Keratinocyte (primary cell): ENCODE measurements around the gene NCS1. TPM values are rescaled to one million over a fixed set of nuclear protein-coding genes. Genes with fewer than 3 reads are reported as not detected.
A peak's percentile ranks its signal among the peaks of the same experiment; 100 is the strongest.

ENCODE experiments used
- DNase-seq: peaks from one replicate; pipeline ENCODE4 v3.0.0-alpha.2; 2011; ENCODE audit warnings: low read depth, missing footprints, low spot score
- FAIRE-seq: peaks from 2 replicates; lab custom pipeline; 2011; peaks lifted over from hg19 to GRCh38; lab: Jason Lieb, UNC
- H2AFZ ChIP-seq: 2 replicates; pipeline ENCODE4 v1.6.0; 2012; ENCODE audit warnings: low read length, control low read depth, inconsistent platforms; ENCODE audit not compliant: control insufficient read depth
- H3K27ac ChIP-seq: 2 replicates; pipeline ENCODE4 v1.5.1; 2011; ENCODE audit warnings: low read length; ENCODE audit not compliant: control insufficient read depth, insufficient read depth
- H3K27me3 ChIP-seq: 3 replicates; pipeline ENCODE4 v1.6.0; 2011; ENCODE audit warnings: low read length; ENCODE audit not compliant: control insufficient read depth, insufficient read depth; ENCODE audit errors: extremely low read depth
- H3K36me3 ChIP-seq, 2 experiments: 2 replicates in 1 of 2; 3 replicates in 1 of 2; pipeline ENCODE4 v1.5.1; 2011; ENCODE audit warnings: low read length in 2 of 2, mild to moderate bottlenecking in 1 of 2; ENCODE audit not compliant: control insufficient read depth in 2 of 2, insufficient read depth in 2 of 2; ENCODE audit errors: extremely low read depth in 1 of 2
- H3K4me1 ChIP-seq: 3 replicates; pipeline ENCODE4 v1.5.1; 2011; ENCODE audit warnings: low read length; ENCODE audit not compliant: control insufficient read depth, insufficient read depth; ENCODE audit errors: extremely low read depth
- H3K4me2 ChIP-seq: 3 replicates; pipeline ENCODE4 v1.6.0; 2011; ENCODE audit warnings: low read depth, low read length; ENCODE audit not compliant: control insufficient read depth, insufficient read depth; ENCODE audit errors: extremely low read depth
- H3K4me3 ChIP-seq, 3 experiments: fragments of 200-600 bp in 1 of 3; sonication (generic) in 1 of 3; 2 replicates in 2 of 3; 3 replicates in 1 of 3; pipeline ENCODE4 v1.5.1; 2011 to 2016; ENCODE audit warnings: low read length in 3 of 3, mild to moderate bottlenecking in 3 of 3, control low read depth in 2 of 3, inconsistent platforms in 1 of 3, low read depth in 1 of 3, mixed read lengths in 1 of 3, mixed run types in 1 of 3, moderate library complexity in 1 of 3; ENCODE audit not compliant: control insufficient read depth in 2 of 3, insufficient read depth in 2 of 3; ENCODE audit errors: extremely low read depth in 1 of 3
- H3K79me2 ChIP-seq: 2 replicates; pipeline ENCODE4 v1.6.0; 2012; ENCODE audit warnings: low read length; ENCODE audit not compliant: control insufficient read depth, insufficient read depth
- H3K9ac ChIP-seq: 3 replicates; pipeline ENCODE4 v1.6.0; 2011; ENCODE audit warnings: low read length; ENCODE audit not compliant: control insufficient read depth, insufficient read depth; ENCODE audit errors: extremely low read depth
- H3K9me1 ChIP-seq: 3 replicates; pipeline ENCODE4 v1.6.0; 2011; ENCODE audit warnings: low read length; ENCODE audit not compliant: control insufficient read depth, insufficient read depth; ENCODE audit errors: extremely low read depth
- H3K9me3 ChIP-seq: 2 replicates; pipeline ENCODE4 v1.5.1; 2012; ENCODE audit warnings: low read depth, low read length; ENCODE audit not compliant: control insufficient read depth
- H4K20me1 ChIP-seq: 3 replicates; pipeline ENCODE4 v1.6.0; 2011; ENCODE audit warnings: low read length; ENCODE audit not compliant: control insufficient read depth, insufficient read depth; ENCODE audit errors: extremely low read depth
- CTCF ChIP-seq, 3 experiments: IDR thresholded peaks in 1 of 3; conservative IDR thresholded peaks in 1 of 3; optimal IDR thresholded peaks in 1 of 3; 2 replicates in 2 of 3; 3 replicates in 1 of 3; pipeline versions ENCODE3 to v1.5.1; 2011; ENCODE audit warnings: low read length in 3 of 3, mild to moderate bottlenecking in 3 of 3, moderate library complexity in 2 of 3, control low read depth in 1 of 3, inconsistent platforms in 1 of 3; ENCODE audit not compliant: insufficient read depth in 2 of 3; ENCODE audit errors: extremely low read depth in 1 of 3
- EZH2 ChIP-seq: IDR thresholded peaks from one replicate; pipeline ENCODE4 v1.6.1; 2012; ENCODE audit warnings: inconsistent platforms, mild to moderate bottlenecking, low read length, moderate library complexity
- dilution Hi-C: fragments of 300-500 bp; cut with MboI; formaldehyde crosslinking; loops from one replicate; pipeline ENCODE4 v1.7.0; 2020; ENCODE audit warnings: low sequenced_read_pairs; ENCODE audit not compliant: extremely low pct_ligation_motif_present
- polyA plus RNA-seq, 5 experiments: library from polyadenylated mRNA; depleted of rRNA in 3 of 5; stranded (reverse) in 3 of 5; stranded (forward) in 1 of 5; unstranded in 1 of 5; fragments of >200 nt; gene quantifications; 1 replicate in 1 of 5; 2 replicates in 3 of 5; 3 replicates in 1 of 5; pipeline versions ENCODE4 v1.2.1 to v1.2.3, GENCODE V29; 2011 to 2012; ENCODE audit warnings: missing spikeins in 2 of 5, low read depth in 1 of 5, low replicate concordance in 1 of 5

NCS1 gene
- polyA plus RNA-seq, 1 donor (not counting 4 experiments of a cell fraction or from before 2014, with no cell fraction given): 49.1 TPM

- H3K36me3 ChIP-seq: no peaks in the 10 kb centered on the region
- no peak overlapping the region for H3K4me3 ChIP-seq
- dilution Hi-C loops: no loop called here
- peaks cover 17% of the 10 kb centered on the region for H3K4me1 ChIP-seq
- H4K20me1 ChIP-seq: no peaks in the 10 kb centered on the region
- no peak overlapping the region for H3K9ac ChIP-seq
- no peaks in the 10 kb centered on the region for H3K79me2 ChIP-seq
- FAIRE-seq: peak; percentile 23
- H3K27ac ChIP-seq: peak overlapping the region; percentile 56
- H3K4me2 ChIP-seq: no peak overlapping the region
- H3K9me3 ChIP-seq: no peaks in the 10 kb centered on the region
- DNase-seq: no peak
- no peaks in the 10 kb centered on the region for H3K9me1 ChIP-seq
- TF ChIP-seq CTCF (optimal IDR thresholded peaks at IDR 0.05 in 1 of 3, IDR thresholded peaks at IDR 0.05 in 1 of 3, conservative IDR thresholded peaks at IDR 0.05 in 1 of 3; ENCODE audit: extremely low read depth in 1 of 3, insufficient read depth in 2 of 3, low read length in 3 of 3) (no peak), EZH2 (no peak)
- peak overlapping the region; percentile 64 for H2AFZ ChIP-seq
- no peaks in the 10 kb centered on the region for H3K27me3 ChIP-seq
Measured at GRCh38 chr9:130150779-130151382, 21.3 kb upstream of the NCS1 start.

GRCh38 chr9:130154816-130155215 is 17.4 kb upstream of the NCS1 start:
- Histone ChIP-seq H4K20me1 (no peaks in the 10 kb centered on the region), H3K27me3 (no peaks in the 10 kb centered on the region), H3K4me1 (peaks cover 14% of the 10 kb centered on the region), H3K36me3 (no peaks in the 10 kb centered on the region), H3K4me2 (no peak overlapping the region), H3K4me3 (no peak overlapping the region), H3K9me3 (no peaks in the 10 kb centered on the region), H2AFZ (no peak overlapping the region), H3K79me2 (no peaks in the 10 kb centered on the region), H3K9ac (no peak overlapping the region), H3K9me1 (no peaks in the 10 kb centered on the region), H3K27ac (no peak overlapping the region)
- DNase-seq (no peak), FAIRE-seq (no peak)
- TF ChIP-seq CTCF (optimal IDR thresholded peaks at IDR 0.05 in 1 of 3, IDR thresholded peaks at IDR 0.05 in 1 of 3, conservative IDR thresholded peaks at IDR 0.05 in 1 of 3; ENCODE audit: extremely low read depth in 1 of 3, insufficient read depth in 2 of 3, low read length in 3 of 3) (no peak), EZH2 (no peak)
- dilution Hi-C loops: no loop called here
